ENCODE results near the gene HES1.

GRCh38 chr3:194100856-194101390 lies 35.0 kb upstream of the HES1 start:
- TF ChIP-seq CTCF (optimal IDR thresholded peaks at IDR 0.05 in 1 of 3, IDR thresholded peaks at IDR 0.05 in 1 of 3, conservative IDR thresholded peaks at IDR 0.05 in 1 of 3; ENCODE audit: extremely low read depth in 1 of 3, insufficient read depth in 2 of 3, low read length in 3 of 3) (no peak), EZH2 (IDR thresholded peaks at IDR 0.05; ENCODE audit: low read length) (no peak)

Data from keratinocyte (primary cell).